ENCODE data around the gene C14orf180.

GRCh38 chr14:104549536-104550339, 29.8 kb upstream of the C14orf180 start:
- TF ChIP-seq CTCF (conservative IDR thresholded peaks at IDR 0.05; ENCODE audit: low read length) (no peak), EZH2phosphoT487 (IDR thresholded peaks at IDR 0.05; ENCODE audit: borderline replicate concordance, low read depth, low read length) (no peak)
